ENCODE data around the gene POGZ. TPM values are rescaled to one million over a fixed set of nuclear protein-coding genes. Genes with fewer than 3 reads are reported as not detected.

The POGZ gene
- total RNA-seq, 4 donors from 2014 or later: 29.3 to 87.3 (median 57.3) TPM

GRCh38 chr1:151371370-151372057 lies 87.8 kb downstream of the POGZ start:
- peak overlapping the region; percentile 64 for H3K27ac ChIP-seq
- no peak for TF ChIP-seq POLR2AphosphoS5 (IDR thresholded peaks at IDR 0.05)
- TF ChIP-seq EP300 (IDR thresholded peaks at IDR 0.05): no peak
- TF ChIP-seq CTCF (IDR thresholded peaks at IDR 0.05): no peak
- TF ChIP-seq POLR2A (IDR thresholded peaks at IDR 0.05): no peak
- DNase-seq (ENCODE audit: low spot score in 2 of 2): peak; percentile 86
- H3K4me3 ChIP-seq: peak overlapping the region; percentile 46
- no peaks in the 10 kb centered on the region for H3K27me3 ChIP-seq
- 25% methylated on average over 7 of the region's 9 CpGs for WGBS
- peaks cover 38% of the 10 kb centered on the region for H3K4me1 ChIP-seq
- H3K9me3 ChIP-seq: no peaks in the 10 kb centered on the region
- H3K36me3 ChIP-seq: peaks cover 10% of the 10 kb centered on the region

- Histone ChIP-seq H3K27me3 (no peaks in the 10 kb centered on the region), H3K9me3 (no peaks in the 10 kb centered on the region), H3K36me3 (peaks cover 18% of the 10 kb centered on the region), H3K4me1 (peaks cover 38% of the 10 kb centered on the region), H3K4me3 (no peak overlapping the region), H3K27ac (no peak overlapping the region)
- no peak for DNase-seq (ENCODE audit: low spot score in 2 of 2)
- WGBS: 59% methylated on average over 5 of the region's 6 CpGs
- TF ChIP-seq CTCF (IDR thresholded peaks at IDR 0.05) (no peak), POLR2A (IDR thresholded peaks at IDR 0.05) (no peak)
These were observed 88.9 kb downstream of the POGZ start for GRCh38 chr1:151370211-151370911.

- Histone ChIP-seq H3K9me3 (no peaks in the 10 kb centered on the region), H3K4me3 (no peak overlapping the region), H3K27ac (no peak overlapping the region), H3K27me3 (no peaks in the 10 kb centered on the region), H3K36me3 (peaks cover 25% of the 10 kb centered on the region), H3K4me1 (peaks cover 38% of the 10 kb centered on the region)
- TF ChIP-seq EP300 (IDR thresholded peaks at IDR 0.05) (no peak), POLR2A (IDR thresholded peaks at IDR 0.05) (no peak), POLR2AphosphoS5 (IDR thresholded peaks at IDR 0.05) (no peak), CTCF (IDR thresholded peaks at IDR 0.05) (no peak)
- WGBS: 73% methylated on average over 14 of the region's 15 CpGs
- DNase-seq (ENCODE audit: low spot score in 2 of 2): no peak
These were observed 89.7 kb downstream of the POGZ start for GRCh38 chr1:151369621-151370048.

GRCh38 chr1:151369302-151369610 lies 90.0 kb downstream of the POGZ start:
- 92% methylated on average over 7 of the region's 7 CpGs for WGBS
- TF ChIP-seq CTCF (IDR thresholded peaks at IDR 0.05): no peak
- no peak for TF ChIP-seq POLR2AphosphoS5 (IDR thresholded peaks at IDR 0.05)
- no peak for TF ChIP-seq EP300 (IDR thresholded peaks at IDR 0.05)
- peaks cover 38% of the 10 kb centered on the region for H3K4me1 ChIP-seq
- no peaks in the 10 kb centered on the region for H3K9me3 ChIP-seq
- H3K36me3 ChIP-seq: peaks cover 29% of the 10 kb centered on the region
- no peak for DNase-seq (ENCODE audit: low spot score in 2 of 2)
- no peak overlapping the region for H3K4me3 ChIP-seq
- no peaks in the 10 kb centered on the region for H3K27me3 ChIP-seq
- H3K27ac ChIP-seq: no peak overlapping the region

GRCh38 chr1:151368393-151369301 lies 90.6 kb downstream of the POGZ start:
- 65% methylated on average over 6 of the region's 20 CpGs for WGBS
- H3K9me3 ChIP-seq: no peaks in the 10 kb centered on the region
- no peak for DNase-seq (ENCODE audit: low spot score in 2 of 2)
- no peak for TF ChIP-seq EP300 (IDR thresholded peaks at IDR 0.05)
- no peak for TF ChIP-seq POLR2AphosphoS5 (IDR thresholded peaks at IDR 0.05)
- TF ChIP-seq CTCF (IDR thresholded peaks at IDR 0.05): no peak
- TF ChIP-seq POLR2A (IDR thresholded peaks at IDR 0.05): no peak
- peak overlapping the region; percentile 42 for H3K27ac ChIP-seq
- H3K4me1 ChIP-seq: peaks cover 38% of the 10 kb centered on the region
- H3K27me3 ChIP-seq: no peaks in the 10 kb centered on the region
- H3K36me3 ChIP-seq: peaks cover 35% of the 10 kb centered on the region
- no peak overlapping the region for H3K4me3 ChIP-seq

Data from suprapubic skin (tissue), 4 donors.